ENCODE results near the gene BCAS3. TPM values are rescaled to one million over a fixed set of nuclear protein-coding genes. Genes with fewer than 3 reads are reported as not detected.

Gene BCAS3
- total and polyA plus RNA-seq, 4 experiments from 2014 or later, result 27.0 to 45.2 (median 41.2) TPM

GRCh38 chr17:61205401-61205800 lies 527.8 kb downstream of the BCAS3 start:
- intact Hi-C loops (cut with micrococcal nuclease), result no loop called here
- Mint-ChIP-seq H3K4me3 (no peak overlapping the region), H3K4me1 (no peaks in the 10 kb centered on the region), H3K27ac (no peak overlapping the region), H3K9me3 (no peaks in the 10 kb centered on the region), H3K36me3 (peaks cover 0 to 12% of the 10 kb centered on the region in 2 donors), H3K27me3 (no peaks in the 10 kb centered on the region)
- Histone ChIP-seq H3K9me3 (ENCODE audit: control insufficient read depth in 1 of 2, low read length in 2 of 2) (no peaks in the 10 kb centered on the region), H3K27ac (ENCODE audit: low read depth, low read length) (no peak overlapping the region), H3K4me1 (ENCODE audit: insufficient read depth, low read length) (no peaks in the 10 kb centered on the region), H3K36me3 (ENCODE audit: insufficient read depth, low read length) (no peaks in the 10 kb centered on the region), H3K27me3 (ENCODE audit: insufficient read depth, low read length) (no peaks in the 10 kb centered on the region), H3K4me3 (ENCODE audit: low read length in 2 of 2) (no peak overlapping the region)
- ChIA-PET CTCF (ENCODE audit: partially characterized antibody) (no interaction called here), POLR2A (ENCODE audit: partially characterized antibody) (no interaction called here)
- DNase-seq, result no peak

GRCh38 chr17:61205931-61206330 lies 528.3 kb downstream of the BCAS3 start:
- intact Hi-C loops (cut with micrococcal nuclease), result no loop called here
- H3K4me1 ChIP-seq (ENCODE audit: insufficient read depth, low read length), result no peaks in the 10 kb centered on the region
- no peak overlapping the region for H3K27ac ChIP-seq (ENCODE audit: low read depth, low read length)
- ChIA-PET CTCF (ENCODE audit: partially characterized antibody) (no interaction called here), POLR2A (ENCODE audit: partially characterized antibody) (no interaction called here)
- H3K4me3 Mint-ChIP-seq, result no peak overlapping the region
- no peak overlapping the region for H3K27ac Mint-ChIP-seq
- no peak for DNase-seq
- no peaks in the 10 kb centered on the region for H3K9me3 Mint-ChIP-seq
- H3K27me3 Mint-ChIP-seq, result no peaks in the 10 kb centered on the region
- no peaks in the 10 kb centered on the region for H3K4me1 Mint-ChIP-seq
- H3K36me3 Mint-ChIP-seq, result peaks cover 0 to 12% of the 10 kb centered on the region in 2 donors
- no peak overlapping the region for H3K4me3 ChIP-seq (ENCODE audit: low read length in 2 of 2)
- H3K36me3 ChIP-seq (ENCODE audit: insufficient read depth, low read length), result no peaks in the 10 kb centered on the region
- H3K9me3 ChIP-seq (ENCODE audit: control insufficient read depth in 1 of 2, low read length in 2 of 2), result no peaks in the 10 kb centered on the region
- H3K27me3 ChIP-seq (ENCODE audit: insufficient read depth, low read length), result no peaks in the 10 kb centered on the region

GRCh38 chr17:61206922-61207321 lies 529.3 kb downstream of the BCAS3 start:
- ChIA-PET CTCF (ENCODE audit: partially characterized antibody) (no interaction called here), POLR2A (ENCODE audit: partially characterized antibody) (no interaction called here)
- peaks cover 0 to 8% of the 10 kb centered on the region in 2 donors for H3K36me3 Mint-ChIP-seq
- H3K4me1 Mint-ChIP-seq, result no peaks in the 10 kb centered on the region
- Histone ChIP-seq H3K4me3 (ENCODE audit: low read length in 2 of 2) (no peak overlapping the region), H3K9me3 (ENCODE audit: control insufficient read depth in 1 of 2, low read length in 2 of 2) (no peaks in the 10 kb centered on the region), H3K36me3 (ENCODE audit: insufficient read depth, low read length) (no peaks in the 10 kb centered on the region), H3K27ac (ENCODE audit: low read depth, low read length) (no peak overlapping the region), H3K27me3 (ENCODE audit: insufficient read depth, low read length) (no peaks in the 10 kb centered on the region), H3K4me1 (ENCODE audit: insufficient read depth, low read length) (no peaks in the 10 kb centered on the region)
- no peaks in the 10 kb centered on the region for H3K27me3 Mint-ChIP-seq
- H3K9me3 Mint-ChIP-seq, result no peaks in the 10 kb centered on the region
- DNase-seq, result no peak
- intact Hi-C loops (cut with micrococcal nuclease), result no loop called here
- H3K27ac Mint-ChIP-seq, result no peak overlapping the region
- H3K4me3 Mint-ChIP-seq, result no peak overlapping the region

- H3K27me3 ChIP-seq (ENCODE audit: insufficient read depth, low read length), result no peaks in the 10 kb centered on the region
- H3K27me3 Mint-ChIP-seq, result no peaks in the 10 kb centered on the region
- intact Hi-C loops (cut with micrococcal nuclease), result no loop called here
- DNase-seq, result no peak
- H3K36me3 ChIP-seq (ENCODE audit: insufficient read depth, low read length), result no peaks in the 10 kb centered on the region
- H3K4me1 ChIP-seq (ENCODE audit: insufficient read depth, low read length), result no peaks in the 10 kb centered on the region
- no peak overlapping the region for H3K27ac ChIP-seq (ENCODE audit: low read depth, low read length)
- peaks cover 0 to 6% of the 10 kb centered on the region in 2 donors for H3K36me3 Mint-ChIP-seq
- CTCF ChIA-PET (ENCODE audit: partially characterized antibody), result interaction anchor here (0.8 to 1.3 kb wide), 2 partner anchors 9 to 10 kb away, joined by 3 read pairs; no protein-coding TSS in a partner anchor
- H3K27ac Mint-ChIP-seq, result no peak overlapping the region
- H3K9me3 ChIP-seq (ENCODE audit: control insufficient read depth in 1 of 2, low read length in 2 of 2), result no peaks in the 10 kb centered on the region
- no peak overlapping the region for H3K4me3 Mint-ChIP-seq
- H3K9me3 Mint-ChIP-seq, result no peaks in the 10 kb centered on the region
- no peak overlapping the region for H3K4me3 ChIP-seq (ENCODE audit: low read length in 2 of 2)
- H3K4me1 Mint-ChIP-seq, result no peaks in the 10 kb centered on the region
- POLR2A ChIA-PET (ENCODE audit: partially characterized antibody), result no interaction called here
Measured at GRCh38 chr17:61208301-61209105, 530.9 kb downstream of the BCAS3 start.

- Mint-ChIP-seq H3K36me3 (peaks cover 0 to under 1% of the 10 kb centered on the region in 2 donors), H3K27ac (no peak overlapping the region), H3K9me3 (no peaks in the 10 kb centered on the region), H3K27me3 (no peaks in the 10 kb centered on the region), H3K4me3 (no peak overlapping the region), H3K4me1 (peaks cover 0 to 2% (median 0%) of the 10 kb centered on the region in 4 donors)
- no peak for DNase-seq
- Histone ChIP-seq H3K4me3 (ENCODE audit: low read length in 2 of 2) (no peak overlapping the region), H3K9me3 (ENCODE audit: control insufficient read depth in 1 of 2, low read length in 2 of 2) (no peaks in the 10 kb centered on the region), H3K27me3 (ENCODE audit: insufficient read depth, low read length) (no peaks in the 10 kb centered on the region), H3K4me1 (ENCODE audit: insufficient read depth, low read length) (no peaks in the 10 kb centered on the region), H3K36me3 (ENCODE audit: insufficient read depth, low read length) (no peaks in the 10 kb centered on the region), H3K27ac (ENCODE audit: low read depth, low read length) (no peak overlapping the region)
- ChIA-PET CTCF (ENCODE audit: partially characterized antibody) (interaction anchor here (0.8 to 1.3 kb wide), 2 partner anchors 10 kb away, joined by 3 read pairs; no protein-coding TSS in a partner anchor), POLR2A (ENCODE audit: partially characterized antibody) (no interaction called here)
- intact Hi-C loops (cut with micrococcal nuclease), result no loop called here
Measured at GRCh38 chr17:61209106-61209439, 531.4 kb downstream of the BCAS3 start.

- Histone ChIP-seq H3K4me3 (ENCODE audit: low read length in 2 of 2) (no peak overlapping the region), H3K27ac (ENCODE audit: low read depth, low read length) (no peak overlapping the region), H3K27me3 (ENCODE audit: insufficient read depth, low read length) (no peaks in the 10 kb centered on the region), H3K4me1 (ENCODE audit: insufficient read depth, low read length) (no peaks in the 10 kb centered on the region), H3K9me3 (ENCODE audit: control insufficient read depth in 1 of 2, low read length in 2 of 2) (no peaks in the 10 kb centered on the region), H3K36me3 (ENCODE audit: insufficient read depth, low read length) (no peaks in the 10 kb centered on the region)
- intact Hi-C loops (cut with micrococcal nuclease), result no loop called here
- no peaks in the 10 kb centered on the region for H3K9me3 Mint-ChIP-seq
- H3K36me3 Mint-ChIP-seq, result no peaks in the 10 kb centered on the region
- CTCF ChIA-PET (ENCODE audit: partially characterized antibody), result interaction anchor here (0.8 kb wide), 1 partner anchor 10 kb away, joined by 3 read pairs; no protein-coding TSS in a partner anchor
- H3K27me3 Mint-ChIP-seq, result no peaks in the 10 kb centered on the region
- H3K27ac Mint-ChIP-seq, result no peak overlapping the region
- DNase-seq, result no peak
- H3K4me1 Mint-ChIP-seq, result peaks cover 0 to 2% (median 0%) of the 10 kb centered on the region in 4 donors
- POLR2A ChIA-PET (ENCODE audit: partially characterized antibody), result no interaction called here
- no peak overlapping the region for H3K4me3 Mint-ChIP-seq
Measured at GRCh38 chr17:61209525-61209924, 531.9 kb downstream of the BCAS3 start.

GRCh38 chr17:61211236-61211635 lies 533.6 kb downstream of the BCAS3 start:
- Mint-ChIP-seq H3K4me1 (peaks cover 0 to 2% (median 0%) of the 10 kb centered on the region in 4 donors), H3K27ac (no peak overlapping the region), H3K36me3 (no peaks in the 10 kb centered on the region), H3K4me3 (no peak overlapping the region), H3K27me3 (no peaks in the 10 kb centered on the region), H3K9me3 (no peaks in the 10 kb centered on the region)
- no peaks in the 10 kb centered on the region for H3K4me1 ChIP-seq (ENCODE audit: insufficient read depth, low read length)
- ChIA-PET CTCF (ENCODE audit: partially characterized antibody) (interaction anchor here (1.0 kb wide), 1 partner anchor 11 kb away, joined by 3 read pairs; no protein-coding TSS in a partner anchor), POLR2A (ENCODE audit: partially characterized antibody) (interaction anchor here (1.4 kb wide), 1 partner anchor 11 kb away, joined by 5 read pairs; no protein-coding TSS in a partner anchor)
- H3K9me3 ChIP-seq (ENCODE audit: control insufficient read depth in 1 of 2, low read length in 2 of 2), result no peaks in the 10 kb centered on the region
- H3K4me3 ChIP-seq (ENCODE audit: low read length in 2 of 2), result no peak overlapping the region
- no peak overlapping the region for H3K27ac ChIP-seq (ENCODE audit: low read depth, low read length)
- H3K36me3 ChIP-seq (ENCODE audit: insufficient read depth, low read length), result no peaks in the 10 kb centered on the region
- intact Hi-C loops (cut with micrococcal nuclease), result no loop called here
- DNase-seq, result no peak
- H3K27me3 ChIP-seq (ENCODE audit: insufficient read depth, low read length), result no peaks in the 10 kb centered on the region
